Coronary artery (tissue), 2 donors: ENCODE results near the gene IRAK1.

Experiments
- DNase-seq: peaks from one replicate; pipeline ENCODE4 v3.0.0-alpha.2; 2017; ENCODE audit warnings: low spot score
- H3K27ac ChIP-seq, 2 donors: fragments of 200-600 bp; sonication (generic); one replicate each; pipeline ENCODE4 v1.5.1; 2016 to 2019
- H3K4me3 ChIP-seq: fragments of 200-600 bp; sonication (generic); 2 replicates; pipeline ENCODE4 v1.5.1; 2016; ENCODE audit warnings: mild to moderate bottlenecking, moderate library complexity
- CTCF ChIP-seq: fragments of 200-600 bp; sonication (generic); IDR thresholded peaks from one replicate; pipeline ENCODE4 v1.5.1; 2019; ENCODE audit warnings: antibody characterized with exemption

IRAK1 gene

GRCh38 chrX:154027986-154028385 lies 8.3 kb upstream of the IRAK1 start:
- DNase-seq, result no peak
- TF ChIP-seq CTCF, result no peak
- Histone ChIP-seq H3K4me3 (no peak overlapping the region), H3K27ac (no peak overlapping the region)

GRCh38 chrX:154027022-154027402 lies 7.3 kb upstream of the IRAK1 start:
- Histone ChIP-seq H3K4me3 (no peak overlapping the region), H3K27ac (no peak overlapping the region)
- DNase-seq, result no peak
- no peak for TF ChIP-seq CTCF

- no peak for TF ChIP-seq CTCF
- Histone ChIP-seq H3K4me3 (no peak overlapping the region), H3K27ac (no peak overlapping the region)
- DNase-seq, result no peak
Observed at GRCh38 chrX:154026136-154027021, 6.7 kb upstream of the IRAK1 start.

- TF ChIP-seq CTCF, result no peak
- Histone ChIP-seq H3K4me3 (no peak overlapping the region), H3K27ac (peak overlapping the region in 1 of 2 donors; percentile 41)
- no peak for DNase-seq
Observed at GRCh38 chrX:154025230-154025629, 5.5 kb upstream of the IRAK1 start.

- H3K27ac ChIP-seq, result no peak overlapping the region
- no peak overlapping the region for H3K4me3 ChIP-seq
- no peak for DNase-seq
- no peak for TF ChIP-seq CTCF
Observed at GRCh38 chrX:154024271-154024670, 4.6 kb upstream of the IRAK1 start.

- Histone ChIP-seq H3K27ac (no peak overlapping the region), H3K4me3 (no peak overlapping the region)
- DNase-seq, result no peak
- TF ChIP-seq CTCF, result no peak
Observed at GRCh38 chrX:154023276-154024000, 3.7 kb upstream of the IRAK1 start.
